Head of caudate nucleus (tissue), 42 donors: ENCODE results near the gene COP1.

ENCODE experiments used
- DNase-seq, 42 donors: peaks; one replicate each; pipeline versions ENCODE4 v3.0.0 to v3.0.0-alpha.2; 2020 to 2021; ENCODE audit warnings: mixed read lengths in 7 of 42
- intact Hi-C: fragments of 100-400 bp; cut with DNase I; formaldehyde crosslinking; loops from one replicate; pipeline ENCODE4 v1.15.0; 2022

Gene COP1

DNA sequence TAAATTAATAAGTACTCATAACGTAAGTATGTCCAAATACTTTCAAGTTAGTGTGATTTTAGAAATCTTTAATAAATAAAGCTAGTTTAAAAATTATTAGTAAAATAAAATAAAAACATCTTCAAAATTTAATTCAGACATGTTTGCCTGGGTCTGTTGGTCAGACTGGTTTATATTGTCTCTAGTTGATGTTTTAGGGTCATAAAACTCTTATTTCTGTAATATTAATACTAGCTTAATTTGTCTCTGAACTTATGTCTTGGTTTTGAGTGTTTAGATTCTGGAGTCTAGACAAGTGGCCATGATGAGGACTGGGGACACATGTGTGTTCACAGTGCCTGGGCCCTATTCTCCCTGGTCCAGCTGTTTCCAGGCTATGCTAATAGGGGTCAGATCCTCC lies 279.1 kb downstream of the COP1 start:
- intact Hi-C loops: no loop called here
- DNase-seq: no peak

DNA sequence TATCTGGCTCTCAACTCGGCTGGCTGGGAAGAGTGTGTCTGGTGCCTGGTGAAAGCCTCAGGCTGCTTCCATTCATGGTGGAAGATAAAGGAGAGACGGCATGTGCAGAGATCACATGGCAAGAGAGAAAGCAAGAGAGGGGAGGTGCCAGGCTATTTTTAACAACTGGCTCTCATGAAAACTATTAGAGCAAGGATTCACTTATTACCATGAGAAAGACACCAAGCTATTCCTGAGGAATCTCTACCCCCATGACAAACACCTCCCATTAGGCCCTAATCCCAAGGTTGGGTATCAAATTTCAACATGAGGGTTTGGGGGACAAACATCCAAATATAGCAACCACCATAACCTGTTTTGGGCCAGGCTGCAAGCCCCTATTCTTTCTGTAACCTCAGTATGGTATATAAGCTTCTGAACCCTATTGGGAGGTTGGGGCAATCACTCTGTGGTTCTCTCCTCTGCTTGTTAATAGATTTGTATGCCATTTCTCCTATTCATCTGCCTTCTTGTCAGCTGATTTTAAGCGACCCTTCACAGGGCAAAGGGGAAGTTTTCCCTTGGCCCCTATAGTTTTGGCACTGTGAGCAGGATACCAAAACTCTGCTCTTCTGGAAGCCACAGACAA lies 284.7 kb downstream of the COP1 start:
- intact Hi-C loops: no loop called here

GRCh38 chr1:175920381-175920780 lies 286.7 kb downstream of the COP1 start:
- no peak for DNase-seq
- intact Hi-C loops: no loop called here

More for the DNA sequence above, 284.7 kb downstream of the COP1 start:
- DNase-seq: no peak

DNA sequence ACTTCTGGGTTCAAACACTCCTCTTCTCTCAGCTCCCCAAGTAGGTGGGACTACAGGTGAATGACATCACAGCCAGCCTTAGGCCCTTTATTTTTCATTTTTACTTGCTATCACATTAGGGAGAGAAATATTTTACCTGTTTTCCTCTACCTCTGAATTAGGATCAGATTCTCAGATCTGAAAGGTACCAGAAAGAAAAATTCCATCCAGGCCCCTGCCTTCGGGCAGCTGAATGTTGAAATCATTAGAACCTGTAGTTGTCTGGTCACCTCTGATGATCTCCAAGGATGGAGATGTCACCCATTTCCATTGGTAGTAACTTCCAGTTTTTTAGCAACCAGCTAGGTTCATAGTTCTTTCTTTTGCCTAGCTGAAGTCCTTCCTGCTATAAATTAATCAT lies 288.1 kb downstream of the COP1 start:
- no peak for DNase-seq
- intact Hi-C loops: no loop called here

- no peak for DNase-seq
- intact Hi-C loops: no loop called here
These were observed 288.7 kb downstream of the COP1 start for GRCh38 chr1:175918364-175918801.

- DNase-seq: no peak
- intact Hi-C loops: no loop called here
These were observed 293.0 kb downstream of the COP1 start for GRCh38 chr1:175914115-175914514.

- intact Hi-C loops: no loop called here
- no peak for DNase-seq
These were observed 295.9 kb downstream of the COP1 start for GRCh38 chr1:175911138-175911537.

DNA sequence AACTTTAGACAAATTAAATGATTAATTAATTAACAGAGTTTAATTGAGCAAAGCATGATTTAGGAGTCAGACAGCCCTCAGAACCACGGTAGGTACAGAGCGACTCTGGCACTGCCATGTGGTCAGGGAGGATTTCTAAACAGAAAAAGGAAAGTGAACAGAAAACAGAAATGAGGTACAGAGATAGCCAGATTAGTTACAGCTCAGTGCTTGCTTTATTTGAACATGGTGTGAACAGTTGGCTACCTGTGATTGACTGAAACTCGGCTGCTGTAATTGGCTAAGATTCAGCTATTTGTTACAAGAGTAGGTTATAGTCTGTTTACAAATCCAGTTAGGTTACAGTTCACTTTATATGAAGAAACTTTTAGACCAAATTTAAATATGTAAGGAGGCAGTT lies 300.7 kb downstream of the COP1 start:
- intact Hi-C loops: no loop called here
- DNase-seq: no peak

DNA sequence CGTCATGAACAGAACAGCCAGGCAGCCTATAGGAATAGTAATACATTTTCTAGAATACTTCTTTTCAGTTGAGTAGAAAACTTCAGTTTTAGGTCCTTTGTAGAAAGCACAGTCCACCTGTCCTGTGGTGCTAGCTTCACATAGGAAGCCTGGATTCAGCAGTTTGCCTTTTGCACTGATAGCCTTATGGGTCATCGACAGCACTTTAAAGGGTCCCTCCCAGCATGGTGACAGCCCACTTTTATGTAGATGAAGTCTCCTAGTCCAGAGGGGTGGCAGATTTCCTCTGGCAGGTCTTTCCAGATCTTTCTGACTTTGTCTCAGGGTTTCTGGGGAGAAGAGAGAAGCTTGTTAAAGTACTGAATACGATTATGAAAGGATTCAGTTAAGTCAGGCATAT lies 302.3 kb downstream of the COP1 start:
- intact Hi-C loops: no loop called here
- DNase-seq: no peak

DNA sequence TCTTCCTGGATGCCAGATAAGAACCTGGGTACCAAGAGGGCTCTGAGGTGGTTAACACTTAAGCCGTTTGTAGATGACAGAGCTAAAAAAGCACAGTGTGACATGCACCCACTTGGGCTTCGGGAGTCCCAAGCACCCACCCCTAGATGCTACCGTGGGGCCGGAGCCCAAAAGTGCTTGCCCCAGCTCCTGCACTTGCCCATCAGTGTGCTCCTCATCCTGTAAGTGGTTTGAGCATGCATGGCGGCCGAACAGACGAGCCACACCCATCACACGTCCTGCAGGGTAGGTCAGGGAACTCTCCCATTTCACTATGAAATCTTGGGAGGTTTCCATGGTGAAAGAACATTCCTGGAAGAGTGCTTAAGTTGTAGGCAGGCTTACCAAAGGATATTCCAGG lies 304.8 kb downstream of the COP1 start:
- no peak for DNase-seq
- intact Hi-C loops: no loop called here

- intact Hi-C loops: no loop called here
- no peak for DNase-seq
These were observed 305.8 kb downstream of the COP1 start for GRCh38 chr1:175901076-175901836.

DNA sequence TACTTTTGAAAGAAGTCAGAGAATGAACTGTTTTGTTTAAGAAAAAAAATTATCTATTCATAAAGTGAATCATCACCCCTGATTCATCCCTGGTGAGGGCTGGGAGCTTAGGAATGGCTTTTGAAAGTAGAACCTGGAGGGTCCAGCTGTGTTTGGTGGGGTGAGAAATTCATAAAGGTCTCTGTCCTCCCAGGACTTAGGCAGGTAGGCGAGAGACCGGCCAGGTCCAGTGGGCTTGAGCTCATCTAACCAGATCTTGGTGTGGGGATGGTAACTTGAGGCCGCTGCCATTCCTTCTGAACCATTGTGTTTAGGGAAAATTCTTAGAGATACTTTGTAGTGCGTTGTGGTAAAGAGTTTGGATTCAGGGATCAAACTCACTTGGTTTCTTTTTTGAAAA lies 306.9 kb downstream of the COP1 start:
- no peak for DNase-seq
- intact Hi-C loops: no loop called here

DNA sequence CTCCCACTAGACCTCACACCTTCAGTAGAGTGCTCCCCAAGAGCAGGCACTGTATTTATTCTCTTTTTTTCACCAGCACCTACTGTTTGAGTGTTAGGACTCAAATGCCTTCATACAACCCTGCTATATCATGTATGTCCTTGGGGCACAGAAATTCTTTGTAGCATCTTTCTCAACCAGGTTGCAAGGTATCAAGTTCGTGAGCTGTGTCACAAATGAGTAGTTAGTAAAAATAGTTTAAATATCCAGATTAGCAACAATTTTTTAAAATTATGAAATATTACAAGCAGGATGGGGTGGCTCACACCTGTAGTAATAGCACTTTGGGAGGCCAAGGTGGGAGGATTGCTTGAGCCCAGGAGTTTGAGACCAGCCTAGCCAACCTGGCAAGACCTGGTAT lies 311.1 kb downstream of the COP1 start:
- DNase-seq: no peak
- intact Hi-C loops: no loop called here
